ENCODE data around the gene LMBR1L.

Gene LMBR1L

GRCh38 chr12:49059299-49060171, 51.1 kb downstream of the LMBR1L start:
- Histone ChIP-seq H3K4me1 (ENCODE audit: low read depth, poor library complexity, severe bottlenecking) (peaks cover 44% of the 10 kb centered on the region), H3K27ac (peak overlapping the region; percentile 85), H3K9ac (peak overlapping the region; percentile 97), H3K27me3 (ENCODE audit: insufficient read depth, low read depth) (no peaks in the 10 kb centered on the region), H3K36me3 (ENCODE audit: insufficient read depth) (no peaks in the 10 kb centered on the region; the same call in 1 of the 2 replicates), H4K20me1 (ENCODE audit: insufficient read depth) (peaks cover 29% of the 10 kb centered on the region), H3K4me2 (peak overlapping the region; percentile 84), H2AFZ (ENCODE audit: low read depth) (peak overlapping the region; percentile 98), H3K4me3 (IDR thresholded peaks at IDR 0.05; ENCODE audit: insufficient read depth, low read depth, low read length) (peak overlapping the region; percentile 19), H3K79me2 (ENCODE audit: insufficient read depth, low read depth) (peaks cover 60% of the 10 kb centered on the region)
- TF ChIP-seq CTCF (conservative IDR thresholded peaks at IDR 0.05; ENCODE audit: low read depth, low read length) = no peak

- Histone ChIP-seq H3K4me3 (IDR thresholded peaks at IDR 0.05; ENCODE audit: insufficient read depth, low read depth, low read length) (no peak overlapping the region), H3K9ac (peak overlapping the region; percentile 97; the same call in 1 of the 2 replicates), H2AFZ (ENCODE audit: low read depth) (no peak overlapping the region), H3K27ac (no peak overlapping the region), H3K4me2 (peak overlapping the region; percentile 84), H3K79me2 (ENCODE audit: insufficient read depth, low read depth) (peaks cover 61% of the 10 kb centered on the region), H3K4me1 (ENCODE audit: low read depth, poor library complexity, severe bottlenecking) (peaks cover 39% of the 10 kb centered on the region), H4K20me1 (ENCODE audit: insufficient read depth) (peaks cover 29% of the 10 kb centered on the region), H3K36me3 (ENCODE audit: insufficient read depth) (no peaks in the 10 kb centered on the region; the same call in 1 of the 2 replicates), H3K27me3 (ENCODE audit: insufficient read depth, low read depth) (no peaks in the 10 kb centered on the region)
- no peak for TF ChIP-seq CTCF (conservative IDR thresholded peaks at IDR 0.05; ENCODE audit: low read depth, low read length)
Observed at GRCh38 chr12:49059045-49059298, 51.7 kb downstream of the LMBR1L start.

GRCh38 chr12:49058366-49059044, 52.1 kb downstream of the LMBR1L start:
- Histone ChIP-seq H3K4me3 (IDR thresholded peaks at IDR 0.05; ENCODE audit: insufficient read depth, low read depth, low read length) (peak overlapping the region; percentile 4), H3K27me3 (ENCODE audit: insufficient read depth, low read depth) (no peaks in the 10 kb centered on the region), H3K79me2 (ENCODE audit: insufficient read depth, low read depth) (peaks cover 61% of the 10 kb centered on the region), H3K27ac (no peak overlapping the region), H4K20me1 (ENCODE audit: insufficient read depth) (peaks cover 29% of the 10 kb centered on the region), H3K9ac (peak overlapping the region; percentile 97; the same call in 1 of the 2 replicates), H3K4me1 (ENCODE audit: low read depth, poor library complexity, severe bottlenecking) (peaks cover 35% of the 10 kb centered on the region), H2AFZ (ENCODE audit: low read depth) (no peak overlapping the region), H3K4me2 (peak overlapping the region; percentile 84), H3K36me3 (ENCODE audit: insufficient read depth) (no peaks in the 10 kb centered on the region; the same call in 1 of the 2 replicates)
- TF ChIP-seq CTCF (conservative IDR thresholded peaks at IDR 0.05; ENCODE audit: low read depth, low read length) = no peak

- no peak for TF ChIP-seq CTCF (conservative IDR thresholded peaks at IDR 0.05; ENCODE audit: low read depth, low read length)
- no peaks in the 10 kb centered on the region for H3K27me3 ChIP-seq (ENCODE audit: insufficient read depth, low read depth)
- H3K4me2 ChIP-seq = peak overlapping the region; percentile 84
- peaks cover under 1% of the 10 kb centered on the region; the same call in 1 of the 2 replicates for H3K36me3 ChIP-seq (ENCODE audit: insufficient read depth)
- H3K79me2 ChIP-seq (ENCODE audit: insufficient read depth, low read depth) = peaks cover 61% of the 10 kb centered on the region
- H4K20me1 ChIP-seq (ENCODE audit: insufficient read depth) = peaks cover 29% of the 10 kb centered on the region
- no peak overlapping the region for H2AFZ ChIP-seq (ENCODE audit: low read depth)
- H3K4me1 ChIP-seq (ENCODE audit: low read depth, poor library complexity, severe bottlenecking) = peaks cover 35% of the 10 kb centered on the region
- peak overlapping the region; percentile 97; the same call in 1 of the 2 replicates for H3K9ac ChIP-seq
- peak overlapping the region; percentile 4 for H3K4me3 ChIP-seq (IDR thresholded peaks at IDR 0.05; ENCODE audit: insufficient read depth, low read depth, low read length)
- H3K27ac ChIP-seq = no peak overlapping the region
Observed at GRCh38 chr12:49057888-49058287, 52.8 kb downstream of the LMBR1L start.
